OCI-LY7 (cell line): ENCODE data around the gene C5orf15.

Experiments used
- EZH2phosphoT487 ChIP-seq: fragments of 200-600 bp; sonication (generic); IDR thresholded peaks from 2 replicates; pipeline ENCODE4 v1.6.1; 2018; ENCODE audit warnings: low read depth, borderline replicate concordance, mild to moderate bottlenecking, mixed run types, antibody characterized with exemption, low read length, moderate library complexity, mixed read lengths
- TF ChIP-seq, protein P1 (sequence below): fragments of 200-600 bp; sonication (generic); conservative IDR thresholded peaks from 2 replicates; pipeline ENCODE4 v1.5.1; 2014; ENCODE audit warnings: mild to moderate bottlenecking, antibody characterized with exemption, low read length, moderate library complexity, mixed read lengths

GRCh38 chr5:134005417-134006061 is 37.1 kb upstream of the C5orf15 start:
- TF ChIP-seq, protein P1, sequence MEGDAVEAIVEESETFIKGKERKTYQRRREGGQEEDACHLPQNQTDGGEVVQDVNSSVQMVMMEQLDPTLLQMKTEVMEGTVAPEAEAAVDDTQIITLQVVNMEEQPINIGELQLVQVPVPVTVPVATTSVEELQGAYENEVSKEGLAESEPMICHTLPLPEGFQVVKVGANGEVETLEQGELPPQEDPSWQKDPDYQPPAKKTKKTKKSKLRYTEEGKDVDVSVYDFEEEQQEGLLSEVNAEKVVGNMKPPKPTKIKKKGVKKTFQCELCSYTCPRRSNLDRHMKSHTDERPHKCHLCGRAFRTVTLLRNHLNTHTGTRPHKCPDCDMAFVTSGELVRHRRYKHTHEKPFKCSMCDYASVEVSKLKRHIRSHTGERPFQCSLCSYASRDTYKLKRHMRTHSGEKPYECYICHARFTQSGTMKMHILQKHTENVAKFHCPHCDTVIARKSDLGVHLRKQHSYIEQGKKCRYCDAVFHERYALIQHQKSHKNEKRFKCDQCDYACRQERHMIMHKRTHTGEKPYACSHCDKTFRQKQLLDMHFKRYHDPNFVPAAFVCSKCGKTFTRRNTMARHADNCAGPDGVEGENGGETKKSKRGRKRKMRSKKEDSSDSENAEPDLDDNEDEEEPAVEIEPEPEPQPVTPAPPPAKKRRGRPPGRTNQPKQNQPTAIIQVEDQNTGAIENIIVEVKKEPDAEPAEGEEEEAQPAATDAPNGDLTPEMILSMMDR, result no peak
- TF ChIP-seq EZH2phosphoT487, result no peak
